Mammary epithelial cell (primary cell): ENCODE measurements around the gene PTPRG.

Experiments used
- EZH2 ChIP-seq: IDR thresholded peaks from 2 replicates; pipeline ENCODE4 v1.6.1; 2012; ENCODE audit warnings: low read length, inconsistent platforms, borderline replicate concordance
- TF ChIP-seq, protein P1 (sequence below), 2 donors: IDR thresholded peaks in 1 of 2; conservative IDR thresholded peaks in 1 of 2; 2 replicates each; pipeline ENCODE4 v1.5.1; 2011 to 2012; ENCODE audit warnings: inconsistent platforms in 2 of 2, low read length in 2 of 2, mild to moderate bottlenecking in 2 of 2, control low read depth in 1 of 2, low read depth in 1 of 2; ENCODE audit not compliant: insufficient read depth in 1 of 2; ENCODE audit errors: extremely low read depth in 1 of 2

DNA sequence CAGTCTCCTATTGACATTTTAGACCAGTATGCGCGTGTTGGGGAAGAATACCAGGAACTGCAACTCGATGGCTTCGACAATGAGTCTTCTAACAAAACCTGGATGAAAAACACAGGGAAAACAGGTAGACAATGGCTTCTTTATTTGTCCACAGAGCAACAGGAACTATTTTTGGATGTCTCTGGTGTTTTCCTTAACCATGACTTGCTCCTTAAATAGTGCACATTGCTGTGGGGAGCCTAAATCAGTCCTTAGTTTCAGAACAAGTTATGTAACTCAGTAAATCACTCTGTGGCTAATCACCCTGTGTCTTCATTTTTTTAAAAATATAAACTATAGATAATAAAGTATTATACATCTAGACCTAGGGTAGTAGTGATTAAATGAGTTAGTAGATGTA lies 428.3 kb downstream of the PTPRG start:
- TF ChIP-seq, protein P1, sequence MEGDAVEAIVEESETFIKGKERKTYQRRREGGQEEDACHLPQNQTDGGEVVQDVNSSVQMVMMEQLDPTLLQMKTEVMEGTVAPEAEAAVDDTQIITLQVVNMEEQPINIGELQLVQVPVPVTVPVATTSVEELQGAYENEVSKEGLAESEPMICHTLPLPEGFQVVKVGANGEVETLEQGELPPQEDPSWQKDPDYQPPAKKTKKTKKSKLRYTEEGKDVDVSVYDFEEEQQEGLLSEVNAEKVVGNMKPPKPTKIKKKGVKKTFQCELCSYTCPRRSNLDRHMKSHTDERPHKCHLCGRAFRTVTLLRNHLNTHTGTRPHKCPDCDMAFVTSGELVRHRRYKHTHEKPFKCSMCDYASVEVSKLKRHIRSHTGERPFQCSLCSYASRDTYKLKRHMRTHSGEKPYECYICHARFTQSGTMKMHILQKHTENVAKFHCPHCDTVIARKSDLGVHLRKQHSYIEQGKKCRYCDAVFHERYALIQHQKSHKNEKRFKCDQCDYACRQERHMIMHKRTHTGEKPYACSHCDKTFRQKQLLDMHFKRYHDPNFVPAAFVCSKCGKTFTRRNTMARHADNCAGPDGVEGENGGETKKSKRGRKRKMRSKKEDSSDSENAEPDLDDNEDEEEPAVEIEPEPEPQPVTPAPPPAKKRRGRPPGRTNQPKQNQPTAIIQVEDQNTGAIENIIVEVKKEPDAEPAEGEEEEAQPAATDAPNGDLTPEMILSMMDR (conservative IDR thresholded peaks at IDR 0.05 in 1 of 2, IDR thresholded peaks at IDR 0.05 in 1 of 2; ENCODE audit: extremely low read depth in 1 of 2, insufficient read depth in 1 of 2, low read depth in 1 of 2, low read length in 2 of 2) = no peak
- no peak for TF ChIP-seq EZH2
